DND-41 (cell line): ENCODE results near the gene PIPOX.

ENCODE experiments used
- CTCF ChIP-seq: IDR thresholded peaks from 2 replicates; pipeline ENCODE4 v1.5.1; 2012; ENCODE audit warnings: borderline replicate concordance, low read length, moderate library complexity, mild to moderate bottlenecking; ENCODE audit not compliant: poor library complexity, severe bottlenecking; ENCODE audit errors: extremely low read depth
- EZH2 ChIP-seq: IDR thresholded peaks from 3 replicates; pipeline ENCODE4 v1.6.1; 2012; ENCODE audit warnings: borderline replicate concordance, low read depth, mild to moderate bottlenecking, moderate library complexity, low read length, inconsistent platforms; ENCODE audit not compliant: severe bottlenecking

- no peak for TF ChIP-seq CTCF
- no peak for TF ChIP-seq EZH2
Measured at GRCh38 chr17:29050176-29050575, 7.2 kb downstream of the PIPOX start.
